ENCODE results near the gene RALGPS1. TPM values are rescaled to one million over a fixed set of nuclear protein-coding genes. Genes with fewer than 3 reads are reported as not detected.

Gene RALGPS1
- total and polyA plus RNA-seq, 2 of the 13 experiments (the other 11 are each of a cell fraction or from before 2014, with no cell fraction given), result 3.7 to 6.5 TPM

GRCh38 chr9:126885131-126885641, 29.4 kb upstream of the RALGPS1 start (continued):
- 0 out of 2 replicates have a peak, but pooled peaks have one; percentile 31 for TF ChIP-seq NCOR1 (IDR thresholded peaks at IDR 0.05; ENCODE audit: borderline replicate concordance, low read length)
- TF ChIP-seq HNF4A (CRISPR knock-in tag; IDR thresholded peaks at IDR 0.05), result peak; percentile 89
- TF ChIP-seq TEAD3 (CRISPR knock-in tag; optimal IDR thresholded peaks at IDR 0.05; ENCODE audit: borderline replicate concordance), result peak; percentile 94
- TF ChIP-seq CEBPG (CRISPR knock-in tag; IDR thresholded peaks at IDR 0.05), result 0 out of 2 replicates have a peak, but pooled peaks have one; percentile 7
- TF ChIP-seq HNF4G (IDR thresholded peaks at IDR 0.05; ENCODE audit: borderline replicate concordance, low read depth, low read length), result peak; percentile 87
- TF ChIP-seq HNF4G (CRISPR knock-in tag; IDR thresholded peaks at IDR 0.05; ENCODE audit: borderline replicate concordance, low read depth), result peak; percentile 34; the same call in 1 of the 2 replicates
- TF ChIP-seq IRF2 (CRISPR knock-in tag; IDR thresholded peaks at IDR 0.05), result peak; percentile 52; the same call in 1 of the 2 replicates

GRCh38 chr9:126886034-126886822, 28.4 kb upstream of the RALGPS1 start:
- no peak overlapping the region for H3K4me2 ChIP-seq (ENCODE audit: low read depth, low read length)
- H3K4me1 ChIP-seq (ENCODE audit: insufficient read depth, low read length), result peaks cover 26% of the 10 kb centered on the region
- ChIA-PET CTCF (ENCODE audit: low intra/inter-chr PET ratio, low total read pairs) (no interaction called here), POLR2A (interaction anchor here (0.6 kb wide), 1 partner anchor 27 kb away, joined by 3 read pairs; no protein-coding TSS in a partner anchor)
- no peak overlapping the region for H3K4me3 ChIP-seq (replicated peaks in 1 of 3; ENCODE audit: insufficient read depth in 1 of 3, low read depth in 2 of 3, low read length in 3 of 3)
- no peak overlapping the region for H2AFZ ChIP-seq (ENCODE audit: low read length)
- H3K27me3 ChIP-seq (ENCODE audit: control insufficient read depth in 1 of 2, insufficient read depth in 2 of 2, low read length in 2 of 2), result no peaks in the 10 kb centered on the region
- in situ Hi-C loops (cut with HindIII; ENCODE audit: extremely low pct_ligation_motif_present, low pct_unique_long_range_greater_than_20kb), result no loop called here
- H4K20me1 ChIP-seq (ENCODE audit: insufficient read depth, low read length), result no peaks in the 10 kb centered on the region; the same call in 1 of the 2 replicates
- DNase-seq (ENCODE audit: low spot score) (no peak), FAIRE-seq (no peak), ATAC-seq (no peak)
- H3K79me2 ChIP-seq (ENCODE audit: insufficient read depth, low read length), result no peaks in the 10 kb centered on the region
- TF ChIP-seq NFE2 (CRISPR knock-in tag; IDR thresholded peaks at IDR 0.05) (no peak), ZFP82 (CRISPR knock-in tag; IDR thresholded peaks at IDR 0.05; ENCODE audit: borderline replicate concordance) (no peak), ZNF263 (CRISPR knock-in tag; IDR thresholded peaks at IDR 0.05) (no peak), AGO2 (optimal IDR thresholded peaks at IDR 0.05; ENCODE audit: low read depth, low read length) (peak; percentile 47)
- H3K27ac ChIP-seq (ENCODE audit: extremely low read length, insufficient read depth, low read length), result no peak overlapping the region
- intact Hi-C loops (cut with micrococcal nuclease; ENCODE audit: unreplicated experiment), result no loop called here
- H3K9me3 ChIP-seq (ENCODE audit: low read length), result no peaks in the 10 kb centered on the region
- 92% methylated on average over 18 of the region's 23 CpGs for WGBS (ENCODE audit: low lambda C conversion rate)
- peaks cover 5 to 12% of the 10 kb centered on the region in 2 experiments; a peak in 3 of 5 replicates for H3K36me3 ChIP-seq (replicated peaks in 1 of 2; ENCODE audit: control insufficient read depth in 1 of 2, insufficient read depth in 2 of 2, low read length in 2 of 2)
- BruUV-seq (replicated peaks), result no TSS peak
- H3K9ac ChIP-seq (ENCODE audit: insufficient read depth, low read depth, low read length), result no peak overlapping the region

Data from HepG2 (cell line).